H9 (cell line): ENCODE data around the gene MROH2A. TPM values are rescaled to one million over a fixed set of nuclear protein-coding genes. Genes with fewer than 3 reads are reported as not detected.

Experiments used
- DNase-seq: peaks from one replicate; pipeline ENCODE4 v3.0.0-alpha.2; 2017
- H2AFZ ChIP-seq: one replicate; pipeline ENCODE4 v1.6.1; 2013; ENCODE audit warnings: mild to moderate bottlenecking, low read length, control low read depth, moderate library complexity
- H2AK5ac ChIP-seq: 2 replicates; pipeline ENCODE4 v1.6.1; 2013; ENCODE audit warnings: low read length, control low read depth, mixed read lengths; ENCODE audit not compliant: insufficient read length
- H2BK120ac ChIP-seq: one replicate; pipeline ENCODE4 v1.6.1; 2013; ENCODE audit warnings: low read depth, mild to moderate bottlenecking, low read length, control low read depth, inconsistent platforms; ENCODE audit not compliant: poor library complexity, severe bottlenecking
- H2BK12ac ChIP-seq: 2 replicates; pipeline ENCODE4 v1.6.1; 2013; ENCODE audit warnings: low read length, control low read depth, mixed read lengths, low read depth; ENCODE audit not compliant: insufficient read length
- H2BK15ac ChIP-seq: 2 replicates; pipeline ENCODE4 v1.6.1; 2013; ENCODE audit warnings: low read depth, low read length, control low read depth
- H2BK20ac ChIP-seq: one replicate; pipeline ENCODE4 v1.6.1; 2013; ENCODE audit warnings: low read depth, mild to moderate bottlenecking, low read length, control low read depth, inconsistent platforms; ENCODE audit not compliant: poor library complexity, severe bottlenecking
- H2BK5ac ChIP-seq: 2 replicates; pipeline ENCODE4 v1.6.1; 2013; ENCODE audit warnings: low read length, control low read depth, mixed read lengths; ENCODE audit not compliant: insufficient read length
- H3K14ac ChIP-seq: 2 replicates; pipeline ENCODE4 v1.6.1; 2013; ENCODE audit warnings: low read length, control low read depth; ENCODE audit not compliant: insufficient read depth
- H3K18ac ChIP-seq: 2 replicates; pipeline ENCODE4 v1.6.1; 2013; ENCODE audit warnings: low read depth, mild to moderate bottlenecking, mixed read lengths, low read length, control low read depth; ENCODE audit not compliant: insufficient read length
- H3K23ac ChIP-seq: 2 replicates; pipeline ENCODE4 v1.6.1; 2013; ENCODE audit warnings: low read length, control low read depth, mixed read lengths, low read depth; ENCODE audit not compliant: insufficient read length
- H3K23me2 ChIP-seq: 2 replicates; pipeline ENCODE4 v1.6.1; 2013; ENCODE audit warnings: low read depth, mild to moderate bottlenecking, mixed read lengths, low read length, control low read depth; ENCODE audit not compliant: insufficient read length, poor library complexity, severe bottlenecking
- H3K27ac ChIP-seq: 2 replicates; pipeline ENCODE4 v1.5.1; 2013; ENCODE audit warnings: low read length, control low read depth, mixed read lengths, low read depth; ENCODE audit not compliant: insufficient read length
- H3K27me3 ChIP-seq: 2 replicates; pipeline ENCODE4 v1.6.1; 2013; ENCODE audit warnings: low read length, control low read depth, inconsistent platforms; ENCODE audit not compliant: insufficient read depth
- H3K4ac ChIP-seq: 2 replicates; pipeline ENCODE4 v1.6.1; 2013; ENCODE audit warnings: low read depth, mild to moderate bottlenecking, control low read depth, inconsistent platforms, low read length, moderate library complexity
- H3K4me1 ChIP-seq: 2 replicates; pipeline ENCODE4 v1.6.1; 2013; ENCODE audit warnings: low read length, control low read depth, inconsistent platforms; ENCODE audit not compliant: insufficient read depth
- H3K4me2 ChIP-seq: 2 replicates; pipeline ENCODE4 v1.6.1; 2013; ENCODE audit warnings: low read length, control low read depth, mixed read lengths; ENCODE audit not compliant: insufficient read length, insufficient read depth
- H3K56ac ChIP-seq: 2 replicates; pipeline ENCODE4 v1.6.1; 2013; ENCODE audit warnings: low read depth, mild to moderate bottlenecking, mixed read lengths, low read length, control low read depth; ENCODE audit not compliant: insufficient read length
- H3K79me1 ChIP-seq: 2 replicates; pipeline ENCODE4 v1.6.1; 2013; ENCODE audit warnings: low read depth, mild to moderate bottlenecking, moderate library complexity, low read length, control low read depth, inconsistent platforms; ENCODE audit not compliant: insufficient read depth, poor library complexity, severe bottlenecking
- H3K79me2 ChIP-seq: 2 replicates; pipeline ENCODE4 v1.6.1; 2013; ENCODE audit warnings: low read length, control low read depth, inconsistent platforms; ENCODE audit not compliant: insufficient read depth
- H3K9ac ChIP-seq: 2 replicates; pipeline ENCODE4 v1.6.1; 2013; ENCODE audit warnings: low read length, control low read depth, mixed read lengths; ENCODE audit not compliant: insufficient read length; ENCODE audit errors: extremely low read depth
- H3K9me3 ChIP-seq: one replicate; pipeline ENCODE4 v1.6.1; 2013; ENCODE audit warnings: low read depth, low read length, inconsistent platforms; ENCODE audit not compliant: control insufficient read depth
- H3T11ph ChIP-seq: one replicate; pipeline ENCODE4 v1.6.1; 2013; ENCODE audit warnings: mild to moderate bottlenecking, low read length, control low read depth, inconsistent platforms
- H4K20me1 ChIP-seq: one replicate; pipeline ENCODE4 v1.6.1; 2013; ENCODE audit not compliant: control insufficient read depth, insufficient read length, insufficient read depth
- H4K5ac ChIP-seq: 2 replicates; pipeline ENCODE4 v1.6.1; 2013; ENCODE audit warnings: low read depth, mild to moderate bottlenecking, mixed read lengths, low read length, control low read depth; ENCODE audit not compliant: insufficient read length
- H4K8ac ChIP-seq: replicated peaks from 2 replicates; pipeline ENCODE4 v1.6.1; 2013; ENCODE audit warnings: low read length, control low read depth, mixed read lengths, low read depth; ENCODE audit not compliant: insufficient read length
- H4K91ac ChIP-seq: 2 replicates; pipeline ENCODE4 v1.6.1; 2013; ENCODE audit warnings: low read depth, mild to moderate bottlenecking, moderate library complexity, mixed read lengths, low read length, control low read depth; ENCODE audit not compliant: insufficient read length
- H3K27ac Mint-ChIP-seq, 3 experiments: 2 replicates in 2 of 3; 3 replicates in 1 of 3; pipeline ENCODE4 v1.8.0; 2020 to 2021; ENCODE audit warnings: mixed read lengths in 3 of 3, mild to moderate bottlenecking in 1 of 3, moderate library complexity in 1 of 3
- H3K27me3 Mint-ChIP-seq: 2 replicates; pipeline ENCODE4 v1.8.0; 2021; ENCODE audit warnings: low read depth, mild to moderate bottlenecking, moderate library complexity, mixed read lengths
- H3K36me3 Mint-ChIP-seq, 3 experiments: 2 replicates in 2 of 3; 3 replicates in 1 of 3; pipeline ENCODE4 v1.8.0; 2020 to 2021; ENCODE audit warnings: low read depth in 3 of 3, mixed read lengths in 3 of 3; ENCODE audit not compliant: insufficient read depth in 1 of 3
- H3K4me1 Mint-ChIP-seq, 2 experiments: 2 replicates each; pipeline ENCODE4 v1.8.0; 2020; ENCODE audit warnings: mixed read lengths in 2 of 2
- H3K4me3 Mint-ChIP-seq, 2 experiments: 2 replicates in 1 of 2; 3 replicates in 1 of 2; pipeline ENCODE4 v1.8.0; 2020 to 2021; ENCODE audit warnings: mild to moderate bottlenecking in 2 of 2, mixed read lengths in 2 of 2, moderate library complexity in 1 of 2
- H3K9me3 Mint-ChIP-seq, 2 experiments: 2 replicates in 1 of 2; 3 replicates in 1 of 2; pipeline ENCODE4 v1.8.0; 2020; ENCODE audit warnings: mild to moderate bottlenecking in 2 of 2, mixed read lengths in 2 of 2, moderate library complexity in 1 of 2
- CTCF ChIP-seq: fragments of 200-600 bp; sonication (generic); conservative IDR thresholded peaks from 3 replicates; pipeline ENCODE4 v1.8.0; 2021; ENCODE audit warnings: antibody characterized with exemption, mild to moderate bottlenecking
- WGBS: extraction: QIAGEN DNeasy Blood & Tissue Kit; methylation state at CpG from one replicate; pipeline ENCODE4 v1.1.7; 2013; ENCODE audit warnings: missing lambda C conversion rate, low lambda C conversion rate, mixed read lengths; ENCODE audit not compliant: insufficient read length; ENCODE audit errors: extremely low coverage; 5-methylcytosine and 5-hydroxymethylcytosine counted together
- total RNA-seq: library from RNA; stranded (reverse); gene quantifications from 2 replicates; pipeline ENCODE4 v1.2.1, GENCODE V29; 2021

MROH2A gene
- total RNA-seq, 1 experiment from 2014 or later = not detected

DNA sequence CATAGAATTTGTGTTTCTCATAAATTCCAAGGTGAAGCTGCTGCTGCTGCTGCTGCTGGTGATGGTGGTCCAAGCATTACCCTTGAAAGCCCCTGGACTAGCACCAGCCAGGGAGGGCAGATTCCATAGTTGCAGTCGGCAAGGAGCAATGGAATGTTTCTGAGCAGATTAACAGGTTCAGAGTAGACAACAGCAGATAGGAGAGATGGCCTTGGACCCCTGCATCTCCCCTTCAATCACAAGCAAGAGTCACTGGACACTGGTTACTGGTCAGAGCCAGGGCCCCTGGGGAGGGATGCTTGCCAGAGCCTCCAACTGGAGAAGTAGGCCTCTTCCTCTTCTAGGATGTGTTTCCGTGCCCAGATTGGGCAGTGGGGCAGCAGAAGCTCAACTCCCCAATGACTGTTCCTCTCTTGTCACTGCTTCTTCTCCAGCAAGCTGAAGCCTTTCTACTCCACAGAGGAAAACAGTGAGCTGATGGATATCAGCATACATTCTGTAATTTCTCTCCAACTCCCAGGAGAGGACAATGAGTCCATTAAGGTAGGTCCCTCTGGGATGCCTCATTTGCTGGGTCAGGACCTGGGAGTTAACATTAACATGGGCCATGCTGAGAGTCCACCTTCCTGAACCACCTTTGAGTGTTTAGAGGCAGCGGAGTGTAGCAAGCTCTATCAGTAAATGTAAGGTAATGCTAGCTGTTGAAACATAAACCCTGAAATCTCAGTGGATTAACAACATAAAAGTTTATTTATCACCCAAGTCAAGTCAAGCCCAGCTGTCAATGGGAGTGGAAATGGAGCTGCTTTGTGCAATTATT, 35.3 kb downstream of the MROH2A start:
- H2AK5ac ChIP-seq = no peak overlapping the region
- Mint-ChIP-seq H3K27ac (no peak overlapping the region), H3K9me3 (peaks cover 0 to 2% of the 10 kb centered on the region in 2 experiments; a peak in 1 of 5 replicates), H3K4me3 (no peak overlapping the region), H3K27me3 (peaks cover 15% of the 10 kb centered on the region), H3K4me1 (no peaks in the 10 kb centered on the region), H3K36me3 (no peaks in the 10 kb centered on the region)
- no peak overlapping the region for H4K8ac ChIP-seq
- H3K56ac ChIP-seq = no peak overlapping the region
- H3K18ac ChIP-seq = no peak overlapping the region
- no peak overlapping the region for H4K91ac ChIP-seq
- no peak overlapping the region for H2BK5ac ChIP-seq
- H3K4ac ChIP-seq = no peak overlapping the region
- no peak overlapping the region for H3K23ac ChIP-seq
- no peak overlapping the region for H3K9ac ChIP-seq
- no CpG with 5 or more reads among the region's 3 CpGs for WGBS
- no peaks in the 10 kb centered on the region for H3K4me1 ChIP-seq
- no peak overlapping the region for H3K4me2 ChIP-seq
- no peak overlapping the region for H3K27ac ChIP-seq
- DNase-seq = no peak
- no peaks in the 10 kb centered on the region for H3K23me2 ChIP-seq
- no peaks in the 10 kb centered on the region for H4K20me1 ChIP-seq
- H3K79me1 ChIP-seq = no peaks in the 10 kb centered on the region
- no peaks in the 10 kb centered on the region for H3K79me2 ChIP-seq
- H3K27me3 ChIP-seq = no peaks in the 10 kb centered on the region
- no peak overlapping the region for H2BK15ac ChIP-seq
- H2AFZ ChIP-seq = no peak overlapping the region
- H2BK12ac ChIP-seq = no peak overlapping the region
- no peak overlapping the region for H3K14ac ChIP-seq
- H2BK120ac ChIP-seq = no peak overlapping the region
- no peak overlapping the region for H3T11ph ChIP-seq
- no peak overlapping the region for H4K5ac ChIP-seq
- TF ChIP-seq CTCF = no peak
- H3K9me3 ChIP-seq = no peaks in the 10 kb centered on the region
- no peak overlapping the region for H2BK20ac ChIP-seq
